ENCODE results near the gene E2F6. TPM values are rescaled to one million over a fixed set of nuclear protein-coding genes. Genes with fewer than 3 reads are reported as not detected.

Gene E2F6
- total RNA-seq, 1 donor from 2014 or later: 12.1 TPM

DNA sequence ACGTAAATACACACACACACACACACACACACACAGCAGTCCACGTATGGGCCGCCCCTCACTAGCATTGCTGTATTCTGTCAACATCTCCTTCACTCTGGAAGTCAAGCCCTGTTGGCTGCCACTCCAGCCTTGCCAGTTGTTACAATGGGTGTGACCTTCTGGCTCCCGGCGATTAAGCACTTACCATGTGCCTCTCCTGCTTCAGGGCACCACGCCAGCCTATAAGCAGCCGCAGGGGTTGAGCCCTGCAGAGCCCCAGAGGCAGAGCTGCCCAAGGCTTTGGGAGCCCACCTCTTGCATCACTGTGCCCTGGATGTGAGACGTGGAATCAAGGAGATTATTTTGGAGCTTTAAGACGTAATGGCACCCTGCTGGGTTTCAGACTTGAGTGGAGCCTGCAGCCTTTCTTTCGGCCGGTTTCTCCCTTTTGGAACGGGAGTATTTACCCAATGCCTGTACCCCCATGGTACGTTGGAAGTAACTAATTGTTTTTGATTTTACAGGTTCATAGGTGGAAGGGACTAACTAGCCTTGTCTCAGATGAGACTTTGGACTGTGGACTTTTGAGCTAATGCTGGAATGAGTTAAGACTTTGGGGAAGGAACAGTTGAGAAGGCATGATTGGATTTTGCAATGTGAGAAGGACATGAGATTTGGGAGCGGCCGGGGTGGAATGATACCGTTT is 67.1 kb downstream of the E2F6 start:
- no peaks in the 10 kb centered on the region for H3K36me3 ChIP-seq (ENCODE audit: control insufficient read depth, insufficient read depth, low read length)

GRCh38 chr2:11397513-11397912 is 68.4 kb downstream of the E2F6 start:
- DNase-seq (ENCODE audit: low read depth) (peak; percentile 27), FAIRE-seq (no peak)
- TF ChIP-seq CTCF (IDR thresholded peaks at IDR 0.05; ENCODE audit: insufficient read depth, low read length, severe bottlenecking): no peak
- Histone ChIP-seq H3K36me3 (ENCODE audit: control insufficient read depth, insufficient read depth, low read length) (no peaks in the 10 kb centered on the region), H3K4me3 (ENCODE audit: low read depth, low read length) (no peak overlapping the region), H3K27me3 (ENCODE audit: control insufficient read depth, insufficient read depth, low read length) (no peaks in the 10 kb centered on the region)

More for the DNA sequence above, 67.1 kb downstream of the E2F6 start:
- no peak for FAIRE-seq
- no peaks in the 10 kb centered on the region for H3K27me3 ChIP-seq (ENCODE audit: control insufficient read depth, insufficient read depth, low read length)
- DNase-seq (ENCODE audit: low read depth): no peak
- TF ChIP-seq CTCF (IDR thresholded peaks at IDR 0.05; ENCODE audit: insufficient read depth, low read length, severe bottlenecking): no peak
- no peak overlapping the region for H3K4me3 ChIP-seq (ENCODE audit: low read depth, low read length)

- DNase-seq (ENCODE audit: low read depth): no peak
- no peak overlapping the region for H3K4me3 ChIP-seq (ENCODE audit: low read depth, low read length)
- FAIRE-seq: no peak
- H3K36me3 ChIP-seq (ENCODE audit: control insufficient read depth, insufficient read depth, low read length): no peaks in the 10 kb centered on the region
- TF ChIP-seq CTCF (IDR thresholded peaks at IDR 0.05; ENCODE audit: insufficient read depth, low read length, severe bottlenecking): no peak
- H3K27me3 ChIP-seq (ENCODE audit: control insufficient read depth, insufficient read depth, low read length): no peaks in the 10 kb centered on the region
These were observed 69.2 kb downstream of the E2F6 start for GRCh38 chr2:11396467-11397445.

GRCh38 chr2:11396021-11396420 is 69.9 kb downstream of the E2F6 start:
- TF ChIP-seq CTCF (IDR thresholded peaks at IDR 0.05; ENCODE audit: insufficient read depth, low read length, severe bottlenecking): no peak
- FAIRE-seq (no peak), DNase-seq (ENCODE audit: low read depth) (no peak)
- no peaks in the 10 kb centered on the region for H3K36me3 ChIP-seq (ENCODE audit: control insufficient read depth, insufficient read depth, low read length)
- no peak overlapping the region for H3K4me3 ChIP-seq (ENCODE audit: low read depth, low read length)
- no peaks in the 10 kb centered on the region for H3K27me3 ChIP-seq (ENCODE audit: control insufficient read depth, insufficient read depth, low read length)

GRCh38 chr2:11395389-11395788 is 70.6 kb downstream of the E2F6 start:
- Histone ChIP-seq H3K27me3 (ENCODE audit: control insufficient read depth, insufficient read depth, low read length) (no peaks in the 10 kb centered on the region), H3K4me3 (ENCODE audit: low read depth, low read length) (no peak overlapping the region), H3K36me3 (ENCODE audit: control insufficient read depth, insufficient read depth, low read length) (no peaks in the 10 kb centered on the region)
- DNase-seq (ENCODE audit: low read depth) (no peak), FAIRE-seq (no peak)
- no peak for TF ChIP-seq CTCF (IDR thresholded peaks at IDR 0.05; ENCODE audit: insufficient read depth, low read length, severe bottlenecking)

Other genes with a start within 250 kb of the E2F6 start
- gene ROCK2, start 121.5 kb downstream of the E2F6 start, total RNA-seq: 20.0 and 20.7 TPM in 2 replicates
- under 0.01 TPM in 2 replicates for gene GREB1, start 67.9 kb upstream of the E2F6 start, total RNA-seq
- not detected in 2 replicates for gene NTSR2, start 204.0 kb upstream of the E2F6 start, total RNA-seq